HEK293 (cell line): ENCODE results near the gene ATP8A1.

Experiments used
- CTCF ChIA-PET: fragments of 350-600 bp; formaldehyde crosslinking; extraction: SDS; loops from one replicate; lab custom pipeline; 2021; ENCODE audit warnings: antibody characterized with exemption; lab: Yijun Ruan, JAX
- POLR2A ChIA-PET: fragments of 300-600 bp; formaldehyde crosslinking; extraction: SDS; loops from one replicate; lab custom pipeline; 2020; ENCODE audit warnings: antibody characterized with exemption, inconsistent platforms; lab: Yijun Ruan, JAX
- H3K27ac ChIP-seq: fragments of 200-500 bp; sonication (Bioruptor generic); 2 replicates; pipeline ENCODE4 v1.5.1; 2014; ENCODE audit warnings: low read depth, low read length, control low read depth, inconsistent platforms; ENCODE audit errors: extremely low read depth
- H3K36me3 ChIP-seq, 2 experiments: fragments of 200-500 bp in 1 of 2; sonication (Bioruptor generic) in 1 of 2; 1 replicate in 1 of 2; 2 replicates in 1 of 2; pipeline ENCODE4 v1.5.1; 2014 to 2017; ENCODE audit warnings: inconsistent platforms in 2 of 2, low read length in 2 of 2; ENCODE audit not compliant: control insufficient read depth in 2 of 2, insufficient read depth in 1 of 2
- H3K4me1 ChIP-seq: fragments of 200-500 bp; sonication (Bioruptor generic); 2 replicates; pipeline ENCODE4 v1.5.1; 2014; ENCODE audit warnings: mild to moderate bottlenecking, low read length, inconsistent platforms; ENCODE audit not compliant: control insufficient read depth, insufficient read depth
- H3K4me3 ChIP-seq: 2 replicates; pipeline ENCODE4 v1.5.1; 2011; ENCODE audit warnings: low read depth, mild to moderate bottlenecking, control low read depth, low read length, moderate library complexity
- H3K9me3 ChIP-seq: fragments of 200-500 bp; sonication (Bioruptor generic); 2 replicates; pipeline ENCODE4 v1.5.1; 2014; ENCODE audit warnings: low read depth, low read length, inconsistent platforms; ENCODE audit not compliant: control insufficient read depth, insufficient read depth
- BCL11B ChIP-seq: fragments of 450-650 bp; formaldehyde crosslinking; IDR thresholded peaks from 2 replicates; pipeline ENCODE4 v1.5.1; 2016; ENCODE audit warnings: low read depth, missing biosample characterization, missing genetic modification characterization
- FEZF1 ChIP-seq: fragments of 450-650 bp; formaldehyde crosslinking; IDR thresholded peaks from 2 replicates; pipeline ENCODE4 v1.5.1; 2016; ENCODE audit warnings: missing biosample characterization, missing genetic modification characterization
- GFI1B ChIP-seq: fragments of 450-650 bp; formaldehyde crosslinking; IDR thresholded peaks from 2 replicates; pipeline ENCODE4 v1.5.1; 2016; ENCODE audit warnings: missing biosample characterization, missing genetic modification characterization
- ZBTB20 ChIP-seq: fragments of 450-650 bp; formaldehyde crosslinking; IDR thresholded peaks from 2 replicates; pipeline ENCODE4 v1.5.1; 2016; ENCODE audit warnings: missing biosample characterization, missing genetic modification characterization
- ZNF140 ChIP-seq: fragments of 450-650 bp; formaldehyde crosslinking; IDR thresholded peaks from 2 replicates; pipeline ENCODE4 v1.5.1; 2016; ENCODE audit warnings: missing biosample characterization, missing genetic modification characterization
- ZNF148 ChIP-seq: fragments of 450-650 bp; formaldehyde crosslinking; IDR thresholded peaks from 2 replicates; pipeline ENCODE4 v1.5.0; 2017; ENCODE audit warnings: missing biosample characterization, missing genetic modification characterization, borderline replicate concordance
- ZNF2 ChIP-seq: fragments of 450-650 bp; formaldehyde crosslinking; IDR thresholded peaks from 2 replicates; pipeline ENCODE4 v1.5.1; 2016; ENCODE audit warnings: missing biosample characterization, missing genetic modification characterization
- ZNF211 ChIP-seq: fragments of 450-650 bp; formaldehyde crosslinking; IDR thresholded peaks from 2 replicates; pipeline ENCODE4 v1.5.1; 2016; ENCODE audit warnings: low read depth, missing biosample characterization, missing genetic modification characterization
- ZNF214 ChIP-seq: fragments of 450-650 bp; formaldehyde crosslinking; IDR thresholded peaks from 2 replicates; pipeline ENCODE4 v1.5.1; 2017; ENCODE audit warnings: missing biosample characterization, mild to moderate bottlenecking, missing genetic modification characterization, borderline replicate concordance
- ZNF248 ChIP-seq: fragments of 450-650 bp; formaldehyde crosslinking; IDR thresholded peaks from 2 replicates; pipeline ENCODE4 v1.5.1; 2017; ENCODE audit warnings: missing biosample characterization, missing genetic modification characterization
- ZNF266 ChIP-seq: fragments of 450-650 bp; formaldehyde crosslinking; IDR thresholded peaks from 2 replicates; pipeline ENCODE4 v1.5.1; 2016; ENCODE audit warnings: missing biosample characterization, missing genetic modification characterization, low read depth
- ZNF311 ChIP-seq: fragments of 450-650 bp; formaldehyde crosslinking; IDR thresholded peaks from 2 replicates; pipeline ENCODE4 v1.5.1; 2017; ENCODE audit warnings: missing biosample characterization, missing genetic modification characterization, borderline replicate concordance
- ZNF391 ChIP-seq: fragments of 450-650 bp; formaldehyde crosslinking; IDR thresholded peaks from 2 replicates; pipeline ENCODE4 v1.5.1; 2016; ENCODE audit warnings: low read depth, missing biosample characterization, missing genetic modification characterization, borderline replicate concordance
- ZNF426 ChIP-seq: fragments of 450-650 bp; formaldehyde crosslinking; IDR thresholded peaks from 2 replicates; pipeline ENCODE4 v1.5.1; 2017; ENCODE audit warnings: missing biosample characterization, missing genetic modification characterization, mild to moderate bottlenecking, inconsistent platforms, moderate library complexity
- ZNF561 ChIP-seq: fragments of 450-650 bp; IDR thresholded peaks from 2 replicates; pipeline ENCODE4 v1.5.1; 2018; ENCODE audit warnings: missing biosample characterization, missing genetic modification characterization, borderline replicate concordance
- ZNF610 ChIP-seq: fragments of 450-650 bp; formaldehyde crosslinking; IDR thresholded peaks from 2 replicates; pipeline ENCODE4 v1.5.1; 2016; ENCODE audit warnings: missing biosample characterization, missing genetic modification characterization, borderline replicate concordance
- ZNF621 ChIP-seq: fragments of 450-650 bp; formaldehyde crosslinking; IDR thresholded peaks from 2 replicates; pipeline ENCODE4 v1.5.1; 2017; ENCODE audit warnings: missing biosample characterization, missing genetic modification characterization
- ZNF624 ChIP-seq: fragments of 450-650 bp; formaldehyde crosslinking; IDR thresholded peaks from 2 replicates; pipeline ENCODE4 v1.5.1; 2017; ENCODE audit warnings: missing biosample characterization, missing genetic modification characterization
- ZNF626 ChIP-seq: fragments of 450-650 bp; sonication (Bioruptor Pico); formaldehyde crosslinking; IDR thresholded peaks from 2 replicates; pipeline ENCODE4 v1.5.1; 2018; ENCODE audit warnings: missing biosample characterization, missing genetic modification characterization, inconsistent platforms
- ZNF792 ChIP-seq: fragments of 450-650 bp; formaldehyde crosslinking; IDR thresholded peaks from 2 replicates; pipeline ENCODE4 v1.5.1; 2016; ENCODE audit warnings: missing biosample characterization, missing genetic modification characterization
- ZSCAN23 ChIP-seq: fragments of 450-650 bp; formaldehyde crosslinking; IDR thresholded peaks from 2 replicates; pipeline ENCODE4 v1.5.1; 2016; ENCODE audit warnings: missing biosample characterization, missing genetic modification characterization
- ZSCAN30 ChIP-seq: fragments of 450-650 bp; IDR thresholded peaks from 2 replicates; pipeline ENCODE4 v1.5.1; 2018; ENCODE audit warnings: missing biosample characterization, mild to moderate bottlenecking, missing genetic modification characterization, moderate library complexity
- ZXDB ChIP-seq: fragments of 450-650 bp; formaldehyde crosslinking; IDR thresholded peaks from 2 replicates; pipeline ENCODE4 v1.5.1; 2016; ENCODE audit warnings: missing biosample characterization, missing genetic modification characterization
- TF ChIP-seq, protein P1 (sequence below): fragments of 450-650 bp; IDR thresholded peaks from 2 replicates; pipeline ENCODE4 v1.5.1; 2018; ENCODE audit warnings: missing biosample characterization, mild to moderate bottlenecking, missing genetic modification characterization
- TF ChIP-seq, protein P2 (sequence below): fragments of 450-650 bp; formaldehyde crosslinking; IDR thresholded peaks from 2 replicates; pipeline ENCODE4 v1.5.1; 2016; ENCODE audit warnings: missing biosample characterization, missing genetic modification characterization, low read depth

ATP8A1 gene

GRCh38 chr4:42446823-42447222 is 210.1 kb downstream of the ATP8A1 start:
- ChIA-PET POLR2A (no interaction called here), CTCF (no interaction called here)
- no peak overlapping the region for H3K4me3 ChIP-seq
- TF ChIP-seq ZNF561 (0 out of 2 replicates have a peak, but pooled peaks have one; percentile 22), ZNF610 (tag by site-specific recombination) (no peak), ZSCAN30 (tag by site-specific recombination) (no peak), ZNF624 (no peak), ZNF2 (tag by site-specific recombination) (no peak), ZNF311 (tag by site-specific recombination) (no peak), ZBTB20 (tag by site-specific recombination) (no peak), ZNF391 (tag by site-specific recombination) (no peak), ZNF621 (tag by site-specific recombination) (no peak)
- TF ChIP-seq, protein P1, sequence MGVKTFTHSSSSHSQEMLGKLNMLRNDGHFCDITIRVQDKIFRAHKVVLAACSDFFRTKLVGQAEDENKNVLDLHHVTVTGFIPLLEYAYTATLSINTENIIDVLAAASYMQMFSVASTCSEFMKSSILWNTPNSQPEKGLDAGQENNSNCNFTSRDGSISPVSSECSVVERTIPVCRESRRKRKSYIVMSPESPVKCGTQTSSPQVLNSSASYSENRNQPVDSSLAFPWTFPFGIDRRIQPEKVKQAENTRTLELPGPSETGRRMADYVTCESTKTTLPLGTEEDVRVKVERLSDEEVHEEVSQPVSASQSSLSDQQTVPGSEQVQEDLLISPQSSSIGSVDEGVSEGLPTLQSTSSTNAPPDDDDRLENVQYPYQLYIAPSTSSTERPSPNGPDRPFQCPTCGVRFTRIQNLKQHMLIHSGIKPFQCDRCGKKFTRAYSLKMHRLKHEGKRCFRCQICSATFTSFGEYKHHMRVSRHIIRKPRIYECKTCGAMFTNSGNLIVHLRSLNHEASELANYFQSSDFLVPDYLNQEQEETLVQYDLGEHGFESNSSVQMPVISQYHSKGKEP (tag by site-specific recombination): 0 out of 2 replicates have a peak, but pooled peaks have one; percentile 29
- H3K36me3 ChIP-seq: peaks cover 0 to 8% of the 10 kb centered on the region in 2 experiments; a peak in 1 of 3 replicates
- H3K4me1 ChIP-seq: 0 out of 2 replicates have a peak, but pooled peaks cover 2% of the 10 kb centered on the region
- no peaks in the 10 kb centered on the region for H3K9me3 ChIP-seq
- H3K27ac ChIP-seq: no peak overlapping the region

DNA sequence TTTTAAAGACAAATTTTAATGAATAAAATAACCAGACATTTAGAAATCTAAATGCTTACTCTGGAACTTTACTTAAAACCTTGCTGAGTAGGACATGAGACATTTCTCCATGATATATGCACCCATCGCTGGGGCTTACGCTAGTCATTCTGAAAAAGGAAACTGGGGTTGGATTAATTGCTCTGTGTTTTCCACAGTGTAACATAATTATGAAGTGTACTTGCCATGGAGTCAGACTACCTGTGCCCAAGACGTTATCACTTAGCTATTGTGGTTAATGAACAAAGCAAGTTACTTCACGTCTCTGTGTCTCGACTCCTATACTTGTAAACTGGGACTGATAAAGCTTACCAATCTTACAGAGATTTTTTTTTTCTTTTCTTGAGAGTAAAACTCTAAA is 211.9 kb downstream of the ATP8A1 start:
- H3K9me3 ChIP-seq: no peaks in the 10 kb centered on the region
- TF ChIP-seq BCL11B: no peak
- TF ChIP-seq, all 188 proteins: peak for 0
- ChIA-PET CTCF (no interaction called here), POLR2A (no interaction called here)
- no peak overlapping the region for H3K4me3 ChIP-seq
- no peaks in the 10 kb centered on the region for H3K36me3 ChIP-seq
- no peaks in the 10 kb centered on the region for H3K4me1 ChIP-seq
- H3K27ac ChIP-seq: no peak overlapping the region

DNA sequence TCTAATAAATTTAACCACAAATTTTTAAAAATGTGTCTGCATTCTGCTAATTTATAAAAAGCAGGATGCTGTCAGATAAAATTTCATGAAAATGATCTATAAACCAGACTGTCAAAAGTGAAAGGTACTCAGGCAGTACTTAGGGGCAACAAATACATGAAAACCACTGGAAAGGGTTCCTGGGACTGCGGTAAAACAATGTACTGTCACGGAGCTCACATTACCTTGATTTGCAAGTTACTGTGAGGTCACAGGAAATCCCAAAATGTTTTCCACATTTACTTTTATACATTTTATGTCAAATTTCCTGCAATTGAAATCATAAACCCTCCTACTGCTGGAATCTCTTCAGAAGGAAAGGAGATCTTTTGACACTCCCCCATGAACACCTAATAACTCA is 214.3 kb downstream of the ATP8A1 start:
- no peaks in the 10 kb centered on the region for H3K36me3 ChIP-seq
- no peak for TF ChIP-seq ZNF140 (tag by site-specific recombination)
- no peak for TF ChIP-seq ZNF626 (tag by site-specific recombination)
- no peak for TF ChIP-seq GFI1B (tag by site-specific recombination)
- no peak overlapping the region for H3K27ac ChIP-seq
- H3K4me1 ChIP-seq: no peaks in the 10 kb centered on the region
- no peak overlapping the region for H3K4me3 ChIP-seq
- CTCF ChIA-PET: no interaction called here
- H3K9me3 ChIP-seq: no peaks in the 10 kb centered on the region
- POLR2A ChIA-PET: no interaction called here

DNA sequence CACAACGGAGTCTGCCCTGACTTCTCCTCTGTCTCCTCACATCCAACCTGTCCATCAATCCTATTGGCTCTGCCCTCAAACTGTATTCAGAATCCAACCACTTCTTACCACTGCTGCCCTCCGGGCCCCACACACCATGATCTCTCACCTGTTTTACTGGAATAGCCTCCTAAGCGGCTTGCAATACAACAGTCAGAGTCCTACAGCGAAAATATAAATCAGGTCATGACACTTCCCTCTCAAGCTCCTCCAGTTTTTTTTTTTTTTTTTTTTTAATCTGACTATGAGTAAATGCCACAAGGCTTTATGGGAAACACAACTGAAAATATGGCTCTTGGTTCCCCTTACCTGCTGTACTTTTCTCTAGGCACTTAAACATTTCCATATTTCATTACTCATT is 216.8 kb downstream of the ATP8A1 start:
- POLR2A ChIA-PET: no interaction called here
- Histone ChIP-seq H3K27ac (no peak overlapping the region), H3K9me3 (no peaks in the 10 kb centered on the region), H3K4me3 (no peak overlapping the region), H3K4me1 (no peaks in the 10 kb centered on the region), H3K36me3 (no peaks in the 10 kb centered on the region)
- CTCF ChIA-PET: no interaction called here
- TF ChIP-seq ZXDB (tag by site-specific recombination) (no peak), ZNF792 (tag by site-specific recombination) (no peak), ZNF214 (tag by site-specific recombination) (no peak), ZSCAN23 (tag by site-specific recombination) (no peak), FEZF1 (tag by site-specific recombination) (no peak), ZNF266 (tag by site-specific recombination) (no peak), ZNF211 (tag by site-specific recombination) (no peak), ZNF624 (no peak), ZNF148 (tag by site-specific recombination) (no peak), ZNF426 (no peak), ZNF248 (tag by site-specific recombination) (no peak)
- TF ChIP-seq, protein P2, sequence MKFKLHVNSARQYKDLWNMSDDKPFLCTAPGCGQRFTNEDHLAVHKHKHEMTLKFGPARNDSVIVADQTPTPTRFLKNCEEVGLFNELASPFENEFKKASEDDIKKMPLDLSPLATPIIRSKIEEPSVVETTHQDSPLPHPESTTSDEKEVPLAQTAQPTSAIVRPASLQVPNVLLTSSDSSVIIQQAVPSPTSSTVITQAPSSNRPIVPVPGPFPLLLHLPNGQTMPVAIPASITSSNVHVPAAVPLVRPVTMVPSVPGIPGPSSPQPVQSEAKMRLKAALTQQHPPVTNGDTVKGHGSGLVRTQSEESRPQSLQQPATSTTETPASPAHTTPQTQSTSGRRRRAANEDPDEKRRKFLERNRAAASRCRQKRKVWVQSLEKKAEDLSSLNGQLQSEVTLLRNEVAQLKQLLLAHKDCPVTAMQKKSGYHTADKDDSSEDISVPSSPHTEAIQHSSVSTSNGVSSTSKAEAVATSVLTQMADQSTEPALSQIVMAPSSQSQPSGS: no peak
